TTC549 (cell line): ENCODE data around the gene ITPRIP.

ENCODE experiments used
- FAIRE-seq: peaks from 2 replicates; lab custom pipeline; 2012; peaks lifted over from hg19 to GRCh38; lab: Jason Lieb, UNC

Gene ITPRIP

DNA sequence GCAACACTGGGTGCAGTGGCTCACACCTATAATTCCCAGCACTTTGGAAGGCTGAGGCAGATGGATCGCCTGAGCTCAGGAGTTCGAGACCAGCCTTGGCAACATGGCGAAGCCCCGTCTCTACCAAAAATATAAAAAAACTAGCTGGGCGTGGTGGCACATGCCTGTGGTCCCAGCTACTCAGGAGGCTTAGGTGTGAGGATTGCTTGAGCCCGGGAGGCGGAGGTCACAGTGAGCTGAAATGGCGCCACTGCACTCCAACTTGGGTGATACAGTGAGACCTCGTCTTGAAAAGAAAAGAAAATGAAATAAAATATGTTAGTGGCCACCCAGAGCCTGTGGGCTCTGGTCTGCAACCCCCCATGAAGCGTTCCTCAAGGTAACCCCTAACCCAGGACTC, 13.3 kb downstream of the ITPRIP start:
- no peak for FAIRE-seq

DNA sequence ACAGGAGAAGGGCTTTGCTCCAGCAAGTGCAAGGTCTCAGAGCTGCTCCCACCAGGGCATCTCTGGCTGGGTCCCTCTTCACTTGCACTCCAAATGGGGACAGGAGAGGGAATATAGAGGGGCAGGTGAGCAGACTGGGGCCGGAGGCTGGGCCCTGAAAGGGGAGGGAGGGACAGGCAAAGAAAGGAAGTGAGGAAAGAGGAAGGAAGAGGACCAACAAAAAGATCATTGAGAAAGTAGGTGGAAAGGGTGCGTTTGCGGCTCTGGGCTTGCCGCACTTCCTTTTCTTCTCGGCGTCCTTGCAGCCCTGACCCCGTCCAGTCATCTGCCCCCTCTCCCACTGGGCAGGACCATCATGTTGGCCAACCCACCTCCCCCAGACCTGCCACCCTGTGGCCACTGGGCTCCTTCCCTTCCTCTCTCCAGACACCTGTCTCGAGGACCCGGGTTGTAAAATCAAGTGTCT, 14.0 kb downstream of the ITPRIP start:
- no peak for FAIRE-seq

DNA sequence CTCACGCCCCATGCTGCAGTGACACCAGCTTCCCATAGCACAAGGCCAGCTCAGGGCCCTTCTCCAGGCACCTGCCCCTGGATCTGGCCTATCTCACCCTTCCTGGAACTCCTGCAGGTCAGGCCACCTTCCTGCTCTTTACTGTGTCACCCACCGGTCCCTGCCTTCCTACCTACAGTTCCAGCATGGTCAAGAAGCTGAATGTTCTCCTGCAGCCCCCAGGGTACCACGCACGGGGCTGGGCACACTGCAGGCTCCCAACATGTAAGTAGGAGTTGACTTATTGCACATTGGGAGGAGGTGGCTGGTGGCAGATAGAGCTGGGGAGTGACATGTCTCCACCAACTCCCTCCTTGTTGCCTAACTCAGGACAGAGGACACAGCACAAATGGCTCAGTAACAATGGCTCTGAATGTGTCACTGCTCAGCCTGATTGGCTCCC, 14.5 kb downstream of the ITPRIP start:
- no peak for FAIRE-seq

DNA sequence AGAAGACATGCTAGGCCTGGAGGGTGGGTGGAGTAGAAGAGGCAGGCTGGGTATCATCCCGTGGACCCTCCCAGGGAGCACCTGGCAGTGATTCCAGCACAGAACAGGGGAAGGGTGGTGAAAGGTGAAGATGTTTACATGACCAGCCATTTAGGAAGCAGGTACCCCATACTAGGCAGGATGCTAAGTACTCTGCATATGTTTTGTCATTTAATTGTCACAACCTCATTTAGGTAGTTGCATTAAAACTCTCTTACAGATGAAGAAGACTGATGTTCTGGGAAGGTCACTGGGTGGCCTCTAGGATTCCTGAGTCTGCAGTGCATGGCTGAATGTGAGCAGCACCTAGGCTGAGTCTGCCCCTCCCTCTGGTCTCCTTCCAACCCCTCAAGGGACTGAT, 15.2 kb downstream of the ITPRIP start:
- no peak for FAIRE-seq

DNA sequence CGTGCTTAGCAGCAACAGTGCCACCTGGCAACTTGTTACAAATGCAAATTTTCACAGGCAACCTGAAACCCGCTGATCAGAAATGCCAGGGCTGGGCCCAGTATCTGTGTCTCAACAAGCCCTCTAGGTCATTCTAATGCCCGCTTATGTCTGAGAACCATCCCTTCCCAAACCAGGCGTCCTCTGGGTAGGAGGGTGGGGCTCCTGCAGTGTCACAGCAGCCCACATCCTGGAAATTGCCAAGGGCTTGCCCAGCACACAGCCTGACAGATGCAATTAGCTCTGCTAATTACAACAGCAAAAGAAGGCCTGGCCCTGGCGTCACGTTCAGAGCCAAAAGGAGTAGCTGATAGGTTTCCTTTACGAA, 15.9 kb downstream of the ITPRIP start:
- no peak for FAIRE-seq

DNA sequence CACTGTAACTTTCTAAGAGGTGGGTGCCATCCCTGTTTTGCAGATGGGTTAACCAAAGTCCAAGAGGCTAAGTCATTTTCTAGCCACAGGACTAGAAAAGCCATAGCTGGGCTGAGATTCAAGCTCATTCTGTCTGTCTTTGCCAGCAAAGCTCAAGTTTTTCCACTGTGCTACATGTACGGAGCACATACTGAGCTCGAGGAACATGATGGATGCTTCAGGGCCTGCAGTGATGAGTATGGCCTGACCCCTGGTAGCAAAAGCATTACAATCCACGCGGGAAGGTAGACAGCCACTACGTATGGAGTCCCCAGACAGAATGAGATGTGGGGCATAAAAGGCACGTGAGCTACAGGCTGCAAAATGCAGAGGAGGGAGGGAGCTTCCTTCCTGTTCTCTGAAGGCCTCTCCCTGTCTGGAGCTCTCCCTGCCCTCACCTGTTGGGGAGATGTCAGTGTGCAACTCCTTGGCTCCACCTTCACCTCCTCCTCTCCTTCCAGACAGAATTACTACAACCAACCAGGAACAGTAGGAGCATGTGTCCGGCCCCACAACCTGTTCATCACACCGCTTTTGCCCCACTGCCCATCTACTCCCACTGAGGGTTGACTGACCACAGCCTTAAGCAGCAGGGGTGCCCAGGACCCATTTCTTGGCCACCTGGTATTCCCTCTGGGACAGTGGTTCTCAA, 16.4 kb downstream of the ITPRIP start:
- no peak for FAIRE-seq

DNA sequence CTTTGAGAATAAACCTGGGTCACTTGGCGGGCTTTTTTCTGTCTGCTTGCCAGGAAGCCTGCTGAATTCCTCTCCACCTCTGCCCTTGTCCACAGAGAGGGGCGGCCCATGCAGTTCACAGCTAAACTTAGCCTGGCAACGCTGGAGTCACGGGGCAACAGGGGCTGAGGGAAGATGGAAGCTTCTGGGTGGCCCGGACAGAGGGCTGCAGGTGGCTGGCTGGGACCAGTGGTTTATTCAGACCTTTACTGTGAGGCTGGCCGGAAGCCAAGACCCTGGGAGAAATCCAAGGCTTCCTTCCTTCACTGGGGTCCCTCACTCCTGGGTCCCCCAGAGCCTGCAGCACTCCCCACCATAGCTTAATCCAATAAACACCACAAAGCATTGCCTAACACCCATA, 17.0 kb downstream of the ITPRIP start:
- no peak for FAIRE-seq

DNA sequence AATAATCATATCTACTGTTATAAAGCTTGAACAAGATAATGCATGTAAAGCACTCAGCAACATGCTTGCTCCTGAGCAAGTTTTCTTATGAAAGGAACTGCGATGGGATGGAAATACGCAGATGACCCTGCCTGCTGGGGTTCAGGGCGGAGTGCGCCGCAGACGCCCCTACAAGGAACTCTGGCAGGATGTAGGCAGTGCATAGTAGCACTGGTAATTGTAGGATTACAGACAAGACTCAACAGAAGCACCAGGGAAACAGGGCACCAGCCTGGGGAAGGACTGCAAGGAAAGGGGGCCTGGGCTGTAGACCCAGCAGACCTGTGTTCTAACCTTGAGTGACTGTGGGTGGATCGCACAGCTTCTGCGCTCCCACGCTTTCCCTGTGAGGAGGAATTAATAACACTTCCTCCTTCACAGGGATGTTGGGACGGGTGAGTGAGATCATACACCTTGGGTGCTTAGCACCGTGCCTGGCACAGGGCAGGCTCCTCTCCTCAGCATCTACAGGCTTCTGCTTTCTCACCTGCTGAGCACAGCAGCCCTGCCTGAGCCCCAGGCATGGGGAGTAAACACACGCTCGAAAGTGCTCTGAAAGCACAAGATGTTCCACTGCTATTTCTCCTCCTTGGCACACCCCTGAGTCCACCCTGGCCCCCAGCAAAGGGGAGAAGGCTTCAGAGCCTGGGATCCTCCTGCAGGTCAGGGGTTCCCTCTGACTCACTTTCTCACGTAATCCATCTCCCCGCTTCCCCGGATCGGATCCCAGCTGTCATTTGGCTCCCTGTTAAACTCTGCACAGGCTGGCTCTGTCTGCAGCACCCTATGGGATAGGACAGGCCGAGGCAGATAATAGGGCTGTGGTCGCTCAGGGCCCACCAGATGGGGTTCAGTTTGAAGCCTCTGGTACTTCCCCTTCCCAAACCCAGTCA, 19.2 kb downstream of the ITPRIP start:
- FAIRE-seq = no peak

DNA sequence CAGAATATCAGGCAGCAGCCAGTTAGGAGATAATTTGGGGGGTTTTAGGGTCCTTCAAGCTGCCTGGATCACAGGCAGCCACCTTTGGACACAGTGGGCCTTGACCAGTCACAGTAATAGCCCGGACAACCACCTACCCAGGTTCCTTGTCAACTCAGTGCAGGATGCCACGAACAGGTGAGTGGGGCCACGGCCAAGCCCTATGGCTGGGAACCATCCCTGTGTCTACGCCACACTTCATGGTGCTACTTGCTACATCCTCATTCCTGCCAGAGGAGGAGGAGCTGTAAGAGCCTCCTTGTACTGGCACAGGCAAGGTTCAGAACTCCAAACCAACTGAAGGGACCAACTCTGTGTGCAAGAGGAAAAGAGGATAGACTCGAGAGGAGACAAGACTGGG, 19.9 kb downstream of the ITPRIP start:
- FAIRE-seq = no peak

DNA sequence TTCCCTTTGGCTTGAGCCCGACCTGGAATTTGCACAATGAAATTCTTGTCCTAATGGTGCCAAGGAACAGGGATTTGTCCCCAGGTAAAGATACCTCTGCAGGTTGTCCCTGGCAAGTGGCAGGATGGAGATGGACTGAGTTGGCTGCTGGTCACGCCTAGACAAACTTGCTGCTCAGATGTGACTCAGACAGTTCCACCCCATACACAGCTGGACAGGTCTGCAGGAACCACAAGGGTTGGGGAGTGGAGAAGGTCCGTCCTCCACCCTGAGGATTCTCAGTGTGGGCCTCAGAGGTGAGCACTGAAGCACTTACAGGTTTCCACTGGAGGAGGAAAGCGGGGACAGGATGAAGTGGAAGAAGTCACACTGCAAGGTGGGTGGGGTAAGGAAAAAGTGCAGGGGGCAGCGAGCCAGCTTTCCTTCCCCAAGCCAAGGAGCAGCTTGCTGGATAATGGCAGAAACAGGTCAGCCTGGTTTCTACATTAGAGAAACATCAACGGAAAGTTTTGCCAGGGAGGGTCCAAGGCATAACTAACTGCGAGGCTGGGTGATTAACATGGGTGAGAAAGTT, 20.5 kb downstream of the ITPRIP start:
- FAIRE-seq = no peak

DNA sequence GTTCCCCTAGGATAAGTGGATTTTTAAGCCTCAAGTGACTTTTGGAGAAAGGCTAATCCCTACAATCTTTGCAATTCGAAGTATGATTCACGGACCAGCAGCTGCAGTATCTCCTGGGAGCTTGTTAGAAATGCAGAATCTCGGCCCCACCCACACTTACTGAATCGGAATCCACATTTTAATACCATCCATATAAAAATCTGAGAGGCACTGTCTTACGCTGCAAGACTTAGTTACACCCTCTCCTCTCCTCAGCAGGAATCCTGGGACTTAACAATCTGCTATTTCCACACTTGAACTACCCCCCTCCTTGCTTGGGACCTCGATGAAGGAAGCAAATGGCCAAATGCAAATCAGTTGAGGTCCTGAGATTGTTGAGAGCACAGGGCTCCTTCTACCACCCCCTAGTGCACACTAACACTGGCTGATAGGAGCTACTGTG, 21.0 kb downstream of the ITPRIP start:
- no peak for FAIRE-seq

DNA sequence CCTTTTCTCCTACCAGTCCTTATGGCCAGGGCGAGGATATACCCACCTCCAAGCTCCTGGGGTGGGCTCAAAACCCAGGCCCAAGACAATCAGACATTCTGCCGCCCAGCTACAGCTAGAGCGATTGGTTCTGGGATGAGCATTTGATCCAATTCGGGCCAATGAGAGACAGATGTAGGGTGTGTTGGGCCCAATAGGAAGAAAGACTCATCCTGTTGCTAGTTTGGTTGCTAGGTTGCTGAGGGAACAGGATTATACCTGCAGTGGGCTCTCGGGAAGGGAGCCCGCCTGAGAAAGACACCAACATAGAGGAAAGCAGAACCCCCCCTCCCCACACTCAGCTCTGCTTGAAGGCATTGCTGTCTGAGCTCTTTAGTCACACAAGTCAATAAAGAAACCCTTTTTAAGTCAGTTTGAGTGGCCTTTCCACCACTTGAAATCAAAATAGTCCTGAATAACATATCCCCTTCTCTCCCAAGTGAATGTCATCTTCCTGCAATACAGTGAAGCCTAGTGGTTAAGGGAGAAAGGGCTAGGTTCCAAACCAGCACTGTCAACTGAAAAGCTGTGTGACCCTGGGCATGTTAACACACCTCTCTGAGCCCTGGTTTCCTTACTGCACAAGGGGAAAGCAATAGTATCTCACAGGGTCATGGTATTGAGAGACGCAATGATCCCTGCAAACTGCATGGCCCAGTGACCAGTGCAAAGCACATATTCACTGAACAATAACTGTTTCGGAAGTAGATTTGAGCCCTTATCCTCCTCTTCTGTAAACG, 21.8 kb downstream of the ITPRIP start:
- no peak for FAIRE-seq

DNA sequence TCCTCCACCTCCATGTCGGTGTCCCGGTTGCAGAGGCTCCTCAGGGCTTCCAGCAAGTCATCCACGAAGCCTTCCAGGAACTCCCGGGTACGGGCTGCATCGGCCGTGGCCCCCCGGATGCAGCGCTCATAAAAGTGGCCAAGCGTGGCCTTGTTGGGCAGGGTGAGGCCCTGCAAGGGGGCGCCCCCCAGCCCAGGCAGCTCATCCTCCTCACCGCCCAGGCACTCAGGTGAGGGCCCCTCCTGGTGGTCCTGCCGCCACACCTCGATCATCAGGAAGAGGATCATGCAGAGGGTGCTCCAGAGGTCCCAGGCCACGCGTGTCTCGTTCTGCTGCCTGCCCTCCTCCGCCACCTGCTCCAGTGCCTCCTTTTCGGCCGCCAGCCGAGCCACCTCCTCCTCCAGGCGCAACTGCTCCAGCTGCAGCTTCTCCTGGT, 22.8 kb downstream of the ITPRIP start:
- no peak for FAIRE-seq

DNA sequence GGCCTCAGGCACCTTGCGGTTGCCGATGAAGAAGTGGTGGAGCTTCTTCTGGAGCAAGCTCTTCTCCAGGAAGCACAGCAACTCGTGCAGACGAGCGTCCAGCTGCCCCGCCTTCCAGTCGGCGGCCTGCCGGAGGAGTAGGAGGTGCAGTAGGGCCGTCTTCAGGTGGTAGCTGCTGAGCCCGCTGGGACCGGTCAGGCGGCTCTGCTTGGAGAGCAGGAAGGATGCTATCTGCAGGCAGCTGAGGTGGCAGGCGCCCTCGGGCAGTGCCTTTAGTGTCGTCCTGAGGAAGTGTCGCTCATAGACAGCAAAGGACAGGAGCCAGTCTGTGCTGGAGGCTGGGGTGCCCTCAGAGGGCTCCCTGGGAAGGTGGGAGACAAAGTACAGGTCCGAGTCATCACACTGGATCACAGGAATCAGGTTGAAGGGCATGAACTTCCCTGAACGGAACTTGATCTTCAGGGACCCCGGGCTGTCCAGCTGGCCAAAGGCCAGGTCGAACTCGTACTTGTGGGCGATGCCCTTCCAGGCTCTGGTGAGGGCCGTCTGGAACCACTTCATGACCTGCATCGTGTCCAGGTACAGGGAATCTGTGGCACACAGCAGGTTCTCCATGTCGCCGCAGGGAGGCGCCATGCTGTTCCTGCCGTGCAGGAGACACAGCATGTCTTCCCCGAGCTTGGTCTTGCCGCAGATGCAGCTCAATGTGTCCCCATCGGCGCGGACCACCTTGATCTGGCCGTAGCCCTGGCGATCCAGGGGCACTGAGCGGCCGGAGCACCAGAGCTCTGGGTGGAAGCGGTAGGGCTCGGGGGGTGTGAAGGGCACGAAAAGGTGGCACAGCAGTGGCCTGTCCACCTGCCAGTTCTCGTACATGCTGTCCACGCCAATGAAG, 23.4 kb downstream of the ITPRIP start:
- no peak for FAIRE-seq

DNA sequence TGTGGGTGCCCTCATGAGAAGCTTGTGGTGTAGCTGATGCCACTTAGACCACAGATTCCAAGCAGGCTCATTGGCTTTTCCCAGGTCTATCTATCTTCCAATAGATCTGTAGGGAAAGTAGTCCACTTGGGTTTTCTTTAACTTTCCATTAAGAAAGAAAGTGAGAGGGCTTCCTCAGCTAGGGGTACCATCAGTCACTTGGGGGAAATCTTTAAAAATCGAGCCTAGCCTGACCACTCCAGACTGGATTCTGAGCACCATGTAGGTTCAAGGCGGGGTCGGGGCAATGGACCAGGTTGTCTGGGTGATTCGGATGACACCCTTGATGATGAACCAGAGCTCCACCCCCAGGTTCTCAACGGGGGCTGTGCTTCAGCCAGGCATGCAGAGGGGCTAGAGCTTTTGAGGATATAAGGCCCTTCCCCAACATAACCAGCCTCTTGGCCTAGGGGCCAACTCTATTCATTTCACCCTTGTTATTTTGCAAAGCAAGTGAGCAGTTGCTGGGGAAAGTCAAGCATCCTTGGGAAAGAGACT, 27.0 kb downstream of the ITPRIP start:
- no peak for FAIRE-seq

DNA sequence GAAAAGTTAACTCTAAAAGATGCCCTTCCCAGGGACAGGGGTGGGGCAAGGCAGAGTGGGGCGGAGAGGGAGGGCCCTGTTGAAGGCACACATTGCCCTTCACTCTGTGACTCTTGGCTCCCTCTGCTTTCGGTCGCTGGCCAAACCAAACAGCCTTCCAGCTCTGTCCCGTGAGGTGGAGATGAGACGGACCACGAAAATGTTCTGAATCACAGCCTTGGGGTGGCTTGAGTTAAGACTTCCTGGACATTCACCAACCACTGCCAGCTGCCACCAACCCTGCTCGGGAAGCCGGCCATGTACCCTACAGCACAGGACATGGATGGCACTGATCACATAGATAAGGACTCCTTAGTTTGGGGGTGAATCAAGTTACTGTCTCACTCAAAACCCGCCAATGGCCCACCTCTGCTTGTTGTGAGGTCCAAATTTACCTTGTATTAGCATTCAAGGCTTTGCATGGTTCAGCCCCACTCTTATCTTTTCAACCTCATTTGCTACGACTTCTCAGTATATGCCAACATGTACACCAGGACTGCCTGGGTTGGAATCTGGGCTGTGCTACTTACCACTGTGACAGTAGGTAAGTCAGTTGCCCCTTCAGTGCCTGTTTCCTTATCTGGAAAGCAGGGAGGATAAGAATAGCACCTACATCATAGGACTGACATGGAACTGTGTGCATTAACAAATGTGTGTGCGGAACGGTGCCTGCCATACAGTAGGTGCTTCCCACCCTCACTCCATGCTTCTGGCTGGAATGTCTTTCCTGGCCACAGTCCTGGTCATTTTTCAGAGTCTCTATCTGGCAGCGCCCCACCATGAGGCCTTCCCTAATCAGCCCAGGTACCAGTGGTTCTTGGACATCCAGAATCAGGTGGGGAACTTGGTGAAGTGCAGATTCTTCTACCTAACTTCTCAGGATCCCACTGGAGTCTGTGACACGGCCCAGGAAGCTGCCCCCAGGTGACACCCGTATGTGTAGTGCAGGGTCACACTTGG, 28.0 kb downstream of the ITPRIP start:
- FAIRE-seq = no peak

DNA sequence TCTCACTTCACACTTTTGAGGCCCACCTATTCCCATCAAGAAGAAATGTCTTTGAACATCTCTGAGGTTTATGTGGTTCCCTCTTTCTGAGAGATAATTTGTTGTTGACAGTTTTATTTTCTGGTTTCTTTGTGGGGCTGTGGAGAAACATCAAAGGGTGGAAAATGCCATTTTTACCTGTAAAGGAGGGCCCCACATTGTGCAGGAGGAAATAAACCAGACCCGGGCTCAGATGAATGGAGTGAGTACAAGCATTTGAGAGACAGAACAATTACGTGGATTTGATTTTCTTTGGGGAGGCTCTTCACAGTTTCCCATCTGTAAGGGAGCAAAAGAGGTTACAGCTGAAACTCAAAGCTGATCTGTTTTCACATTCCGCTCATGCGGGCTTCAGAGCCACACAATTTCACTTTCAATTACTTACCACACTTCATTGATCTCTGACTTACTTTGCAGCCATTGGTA, 29.8 kb downstream of the ITPRIP start:
- FAIRE-seq = no peak

DNA sequence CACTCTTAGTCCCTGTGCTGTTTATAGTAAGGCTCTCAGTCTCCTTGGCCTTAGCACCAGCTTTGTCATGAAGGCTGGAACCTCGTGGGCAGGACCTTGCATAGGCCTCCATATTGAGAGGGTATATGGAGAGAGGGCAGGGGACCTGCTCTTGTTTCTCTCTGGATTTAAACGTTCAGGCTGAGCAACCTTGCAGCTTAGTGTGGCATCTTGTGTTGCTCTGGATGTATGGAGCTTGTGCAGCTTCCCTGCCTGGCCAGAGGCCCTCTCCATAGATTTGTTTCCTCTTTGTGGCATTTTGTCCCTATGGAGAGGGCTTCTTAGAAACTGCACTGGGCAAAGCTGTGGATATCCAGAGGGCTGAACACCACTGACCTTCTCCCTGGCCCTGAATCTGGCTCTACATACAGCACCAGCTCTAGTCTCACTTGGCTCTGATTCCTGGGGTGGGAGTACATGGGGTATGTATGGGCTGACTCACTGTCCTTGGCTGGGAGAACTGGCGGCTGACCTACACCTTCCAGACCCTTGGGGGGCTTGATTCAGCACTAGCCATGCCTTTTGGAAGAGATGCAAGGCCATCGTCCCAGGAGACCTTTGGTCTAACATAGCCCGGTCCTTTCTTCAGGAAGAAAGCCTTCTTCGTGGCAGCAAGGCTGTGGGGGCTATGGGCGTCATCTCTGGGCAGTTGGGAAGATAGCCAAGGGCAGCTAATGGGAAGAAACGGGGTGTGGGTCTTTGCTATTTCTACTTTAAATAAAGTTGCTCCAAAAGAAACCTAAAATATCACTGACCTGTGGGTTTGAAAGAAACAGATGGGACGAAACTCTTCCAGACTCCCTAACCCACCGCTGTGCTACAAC, 30.5 kb downstream of the ITPRIP start:
- no peak for FAIRE-seq

DNA sequence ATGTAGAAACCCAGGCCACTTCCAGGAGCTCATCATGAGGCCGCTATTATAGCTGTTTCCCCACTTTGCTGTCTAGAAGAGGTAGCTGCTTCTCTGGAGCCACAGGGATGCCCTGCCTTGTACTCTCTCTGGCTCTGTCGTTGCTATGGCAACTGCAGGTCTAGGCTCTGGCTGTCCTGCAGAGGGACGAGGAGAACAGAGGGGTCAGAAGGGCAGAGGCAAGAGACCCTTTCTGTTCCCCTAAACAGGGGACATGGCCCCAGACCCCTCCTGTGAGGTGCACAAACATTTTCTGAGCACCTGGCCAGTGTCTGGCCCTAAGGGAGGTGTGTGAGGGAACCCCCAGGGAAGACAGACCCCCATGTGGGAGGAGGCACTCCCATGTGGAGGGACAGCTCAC, 31.4 kb downstream of the ITPRIP start:
- FAIRE-seq = no peak
